AG04450 (cell line): ENCODE results near the gene ATF3. TPM values are rescaled to one million over a fixed set of nuclear protein-coding genes. Genes with fewer than 3 reads are reported as not detected.

ENCODE experiments used
- CTCF ChIA-PET: fragments of 300-600, 350-600 bp; formaldehyde crosslinking; extraction: SDS; loops from one replicate; lab custom pipeline; 2022; ENCODE audit warnings: antibody characterized with exemption, inconsistent platforms; lab: Charles Lee
- POLR2A ChIA-PET: fragments of 350-600 bp; formaldehyde crosslinking; extraction: SDS; loops from one replicate; lab custom pipeline; 2021; ENCODE audit warnings: antibody characterized with exemption, inconsistent platforms; lab: Yijun Ruan, JAX
- DNase-seq: peaks from one replicate; pipeline ENCODE4 v3.0.0-alpha.2; 2011; ENCODE audit warnings: low read depth, low spot score
- H3K27ac ChIP-seq: one replicate; pipeline ENCODE4 v1.5.1; 2012; ENCODE audit warnings: low read depth, low read length, control low read depth
- H3K27me3 ChIP-seq: one replicate; pipeline ENCODE4 v1.6.0; 2012; ENCODE audit warnings: low read length; ENCODE audit not compliant: control insufficient read depth, insufficient read depth
- H3K4me3 ChIP-seq: 2 replicates; pipeline ENCODE4 v1.5.1; 2011; ENCODE audit warnings: mild to moderate bottlenecking, low read depth, low read length, control low read depth
- H3K9me3 ChIP-seq: 2 replicates; pipeline ENCODE4 v1.5.1; 2012; ENCODE audit warnings: low read length; ENCODE audit not compliant: control insufficient read depth, insufficient read depth
- CTCF ChIP-seq: IDR thresholded peaks from 2 replicates; pipeline ENCODE4 v1.5.1; 2011; ENCODE audit warnings: low read depth, low read length, control low read depth, inconsistent platforms
- polyA plus RNA-seq: library from polyadenylated mRNA; depleted of rRNA; stranded (reverse); fragments of >200 nt; gene quantifications from 2 replicates; pipeline ENCODE4 v1.2.3, GENCODE V29; 2011

The ATF3 gene
- polyA plus RNA-seq, 1 experiment, result 5.5 TPM

GRCh38 chr1:212628813-212629415 lies 20.4 kb downstream of the ATF3 start:
- ChIA-PET CTCF (no interaction called here), POLR2A (no interaction called here)
- no peak overlapping the region for H3K4me3 ChIP-seq
- H3K9me3 ChIP-seq, result no peaks in the 10 kb centered on the region
- TF ChIP-seq CTCF, result no peak
- no peak overlapping the region for H3K27ac ChIP-seq
- peaks cover 30% of the 10 kb centered on the region for H3K27me3 ChIP-seq
- DNase-seq, result no peak

GRCh38 chr1:212629450-212630157 lies 21.0 kb downstream of the ATF3 start:
- no peak for DNase-seq
- no peaks in the 10 kb centered on the region; the same call in 1 of the 2 replicates for H3K9me3 ChIP-seq
- H3K4me3 ChIP-seq, result no peak overlapping the region
- no peak for TF ChIP-seq CTCF
- H3K27ac ChIP-seq, result no peak overlapping the region
- ChIA-PET POLR2A (no interaction called here), CTCF (interaction anchor here (0.5 to 1.4 kb wide), 6 partner anchors 11 to 152 kb away, joined by 3 to 11 read pairs (median 6); no protein-coding TSS in a partner anchor)
- H3K27me3 ChIP-seq, result peaks cover 29% of the 10 kb centered on the region

- CTCF ChIA-PET, result interaction anchor here (0.6 to 1.6 kb wide), 9 partner anchors 9 to 153 kb away, joined by 3 to 11 read pairs (median 3); no protein-coding TSS in a partner anchor
- peak; percentile 84 for TF ChIP-seq CTCF
- DNase-seq, result no peak
- no peak overlapping the region for H3K4me3 ChIP-seq
- POLR2A ChIA-PET, result no interaction called here
- H3K27ac ChIP-seq, result no peak overlapping the region
- no peaks in the 10 kb centered on the region; the same call in 1 of the 2 replicates for H3K9me3 ChIP-seq
- peaks cover 28% of the 10 kb centered on the region for H3K27me3 ChIP-seq
These were observed 21.8 kb downstream of the ATF3 start for GRCh38 chr1:212630158-212630900.

- Histone ChIP-seq H3K27me3 (peaks cover 20% of the 10 kb centered on the region), H3K4me3 (no peak overlapping the region), H3K9me3 (no peaks in the 10 kb centered on the region; the same call in 1 of the 2 replicates), H3K27ac (no peak overlapping the region)
- CTCF ChIA-PET, result interaction anchor here (1.0 kb wide), 1 partner anchor 32 kb away, joined by 4 read pairs; no protein-coding TSS in a partner anchor
- DNase-seq, result no peak
- POLR2A ChIA-PET, result no interaction called here
- TF ChIP-seq CTCF, result no peak
These were observed 24.6 kb downstream of the ATF3 start for GRCh38 chr1:212633161-212633560.
